ENCODE measurements around the gene IFT27.
"Not testable (repeated sequence)": the region's sequence is repeated elsewhere in the genome, so short reads cannot be mapped to it uniquely, and the experiment has no call there.

Gene IFT27

DNA sequence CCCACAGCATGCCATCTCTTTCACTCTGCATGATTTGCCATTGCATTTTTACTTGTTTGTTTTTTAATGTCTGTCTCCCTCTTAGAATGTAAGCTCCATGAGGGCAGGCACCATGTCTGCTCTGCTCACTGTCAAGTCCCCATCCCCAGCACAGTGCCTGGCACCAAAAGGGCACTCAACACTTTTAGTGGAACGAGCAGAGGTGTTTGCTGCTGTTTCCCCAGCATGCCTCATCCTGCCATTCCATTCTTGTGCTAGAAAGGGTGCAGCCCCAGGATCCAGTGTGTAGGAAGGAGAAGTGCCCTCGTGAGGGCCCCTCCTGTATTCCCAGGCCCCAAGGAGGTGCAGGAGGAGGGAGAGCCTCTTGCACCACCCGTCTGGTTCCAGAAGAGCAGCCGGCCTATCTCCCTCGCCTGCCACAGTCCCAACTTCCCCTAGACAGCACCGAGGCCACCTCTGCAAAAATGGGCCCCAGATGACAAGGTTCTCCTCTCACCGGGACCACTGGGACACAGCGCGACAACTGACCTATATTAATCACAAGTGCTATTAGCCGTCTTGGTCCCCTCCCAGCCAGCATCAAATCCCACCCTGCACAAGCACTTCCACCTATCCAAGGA lies 39.1 kb downstream of the IFT27 start:
- CTCF ChIA-PET, result no interaction called here
- POLR2A ChIA-PET (ENCODE audit: low non-redundant PET), result no interaction called here
- TF ChIP-seq, protein P1, sequence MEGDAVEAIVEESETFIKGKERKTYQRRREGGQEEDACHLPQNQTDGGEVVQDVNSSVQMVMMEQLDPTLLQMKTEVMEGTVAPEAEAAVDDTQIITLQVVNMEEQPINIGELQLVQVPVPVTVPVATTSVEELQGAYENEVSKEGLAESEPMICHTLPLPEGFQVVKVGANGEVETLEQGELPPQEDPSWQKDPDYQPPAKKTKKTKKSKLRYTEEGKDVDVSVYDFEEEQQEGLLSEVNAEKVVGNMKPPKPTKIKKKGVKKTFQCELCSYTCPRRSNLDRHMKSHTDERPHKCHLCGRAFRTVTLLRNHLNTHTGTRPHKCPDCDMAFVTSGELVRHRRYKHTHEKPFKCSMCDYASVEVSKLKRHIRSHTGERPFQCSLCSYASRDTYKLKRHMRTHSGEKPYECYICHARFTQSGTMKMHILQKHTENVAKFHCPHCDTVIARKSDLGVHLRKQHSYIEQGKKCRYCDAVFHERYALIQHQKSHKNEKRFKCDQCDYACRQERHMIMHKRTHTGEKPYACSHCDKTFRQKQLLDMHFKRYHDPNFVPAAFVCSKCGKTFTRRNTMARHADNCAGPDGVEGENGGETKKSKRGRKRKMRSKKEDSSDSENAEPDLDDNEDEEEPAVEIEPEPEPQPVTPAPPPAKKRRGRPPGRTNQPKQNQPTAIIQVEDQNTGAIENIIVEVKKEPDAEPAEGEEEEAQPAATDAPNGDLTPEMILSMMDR (conservative IDR thresholded peaks at IDR 0.05; ENCODE audit: low read depth), result no peak
- peak overlapping the region; percentile 29 for H3K27ac ChIP-seq
- no peak for DNase-seq (ENCODE audit: low spot score)

DNA sequence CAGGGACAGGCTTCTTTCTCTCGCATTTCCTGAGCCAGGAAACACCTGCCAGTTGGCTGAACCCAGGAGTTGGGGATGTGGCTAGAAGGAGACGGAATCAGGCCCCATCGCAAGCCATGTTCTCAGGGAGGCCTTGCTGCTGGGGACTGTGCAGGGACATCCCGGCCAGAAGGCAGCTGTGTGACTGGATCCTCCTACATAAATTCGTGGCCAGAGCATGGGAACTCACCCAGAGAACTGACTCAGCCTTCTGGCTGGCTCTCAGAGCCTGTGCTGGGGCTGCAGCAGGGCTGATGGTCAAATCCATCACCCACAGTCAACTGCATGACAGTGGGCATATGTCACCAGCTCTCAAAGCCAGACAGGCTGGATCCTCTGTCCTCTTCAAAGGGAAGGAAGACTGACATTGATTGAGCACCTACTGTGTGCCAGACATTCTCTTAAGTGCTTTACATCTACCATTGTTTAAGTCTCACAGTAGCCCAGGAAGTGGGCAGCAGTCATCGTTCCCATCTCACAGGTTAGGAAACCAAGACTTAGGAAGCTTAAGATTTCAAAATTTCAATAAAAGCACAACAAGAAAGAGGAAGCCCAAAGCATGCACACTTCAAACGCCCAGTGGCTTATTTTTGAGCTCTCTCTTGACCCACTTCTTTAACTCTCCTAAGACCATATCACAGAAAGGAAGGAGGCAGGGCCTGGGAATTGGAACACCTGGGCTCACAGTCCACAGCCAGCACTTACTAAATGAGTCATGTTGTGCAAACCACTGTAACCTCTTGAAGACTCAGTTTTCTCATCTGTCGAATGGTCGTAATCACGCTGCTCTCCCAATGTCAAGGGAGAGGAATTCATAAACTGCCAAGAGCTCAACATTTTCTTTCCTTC lies 41.5 kb downstream of the IFT27 start:
- ChIA-PET POLR2A (ENCODE audit: low non-redundant PET) (no interaction called here), CTCF (no interaction called here)
- H3K27ac ChIP-seq, result no peak overlapping the region
- TF ChIP-seq, protein P1 (conservative IDR thresholded peaks at IDR 0.05; ENCODE audit: low read depth), result no peak
- DNase-seq (ENCODE audit: low spot score), result no peak

DNA sequence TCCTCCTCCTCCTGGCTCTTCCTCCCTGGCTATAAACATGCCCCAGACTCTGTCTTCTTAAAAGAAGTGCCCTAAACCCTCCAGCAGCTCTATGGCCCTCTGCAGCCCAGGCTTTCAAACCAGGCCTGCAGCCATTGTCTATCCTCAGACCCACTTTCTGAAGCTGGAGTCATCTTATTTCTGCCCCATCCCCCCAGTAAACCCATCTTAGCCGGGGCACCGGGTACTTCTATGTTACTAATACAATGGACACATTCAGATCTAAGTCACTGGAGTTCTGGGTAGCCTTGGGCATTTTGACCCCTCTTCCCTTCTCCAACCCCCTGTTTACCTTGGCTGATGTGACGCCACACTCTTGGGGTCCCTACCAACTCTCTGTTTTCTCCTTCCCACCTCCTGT lies 42.6 kb downstream of the IFT27 start:
- ChIA-PET POLR2A (ENCODE audit: low non-redundant PET) (no interaction called here), CTCF (no interaction called here)
- DNase-seq (ENCODE audit: low spot score), result no peak
- no peak overlapping the region for H3K27ac ChIP-seq
- TF ChIP-seq, protein P1 (conservative IDR thresholded peaks at IDR 0.05; ENCODE audit: low read depth), result no peak

DNA sequence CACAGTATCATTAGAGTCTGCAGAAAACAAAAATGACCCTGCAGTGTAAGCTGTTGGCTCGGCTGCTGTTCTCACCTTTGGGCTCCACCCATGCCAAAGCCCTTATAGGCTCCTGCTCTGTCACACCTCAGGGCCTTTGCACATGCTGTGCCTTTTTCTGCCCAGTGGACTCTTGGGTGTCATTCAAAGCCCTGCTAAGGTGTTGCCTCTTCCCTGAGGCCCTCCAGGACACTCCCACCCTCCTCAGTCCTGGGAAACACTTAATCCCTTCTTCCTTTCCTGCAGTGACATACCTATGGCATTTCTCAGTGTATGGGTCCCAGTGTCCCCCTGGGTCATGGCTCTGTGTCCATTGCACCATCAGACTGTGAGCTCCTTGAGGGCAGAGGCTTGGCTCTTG lies 43.3 kb downstream of the IFT27 start:
- DNase-seq (ENCODE audit: low spot score), result no peak
- ChIA-PET POLR2A (ENCODE audit: low non-redundant PET) (no interaction called here), CTCF (interaction anchor here (0.6 kb wide), 1 partner anchor 25 kb away, joined by 3 read pairs; no protein-coding TSS in a partner anchor)
- no peak overlapping the region for H3K27ac ChIP-seq
- TF ChIP-seq, protein P1 (conservative IDR thresholded peaks at IDR 0.05; ENCODE audit: low read depth), result no peak

DNA sequence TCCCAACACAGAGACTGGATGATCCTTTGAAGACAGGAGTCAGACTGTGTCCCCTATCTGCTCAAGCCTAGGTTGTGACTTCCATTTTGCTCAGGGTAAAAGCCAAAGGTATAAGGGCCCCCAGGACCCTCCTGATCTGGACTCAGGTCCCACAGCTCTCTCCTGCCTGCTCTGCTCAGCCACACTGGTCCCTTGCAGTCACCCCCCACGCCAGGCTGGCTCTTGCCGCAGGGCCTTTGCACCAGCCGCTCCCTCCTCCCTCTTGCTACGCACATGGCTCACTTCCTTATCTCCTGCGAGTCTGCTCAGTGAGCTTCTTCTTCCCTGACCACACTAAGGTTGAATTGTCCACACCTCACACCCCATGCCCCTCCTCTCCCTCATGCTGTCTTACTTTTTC lies 44.0 kb downstream of the IFT27 start:
- POLR2A ChIA-PET (ENCODE audit: low non-redundant PET), result no interaction called here
- CTCF ChIA-PET, result no interaction called here
- no peak for DNase-seq (ENCODE audit: low spot score)
- TF ChIP-seq, protein P1 (conservative IDR thresholded peaks at IDR 0.05; ENCODE audit: low read depth), result no peak
- no peak overlapping the region for H3K27ac ChIP-seq

DNA sequence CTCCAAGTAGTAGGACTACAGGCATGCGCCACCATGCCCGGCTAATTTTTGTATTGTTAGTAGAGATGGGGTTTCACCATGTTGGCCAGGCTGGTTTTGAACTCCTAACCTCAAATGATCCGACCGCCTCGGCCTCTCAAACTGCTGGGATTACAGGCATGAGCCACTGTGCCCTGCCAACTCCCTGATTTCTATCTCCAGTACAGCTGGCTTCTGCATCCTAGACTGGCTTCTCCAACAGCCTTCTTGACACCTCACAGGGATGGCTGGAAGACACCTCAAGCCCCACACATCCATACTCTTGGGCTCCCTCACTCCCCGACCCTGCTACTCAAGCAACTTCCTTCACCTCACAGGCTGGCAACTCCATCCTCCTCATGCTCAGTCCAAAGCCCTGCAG lies 44.6 kb downstream of the IFT27 start:
- DNase-seq (ENCODE audit: low spot score); CTCF ChIA-PET; POLR2A ChIA-PET (ENCODE audit: low non-redundant PET); H3K27ac ChIP-seq: not testable (repeated sequence)

All from RWPE1 (cell line).